Heart left ventricle (tissue), 13 donors: Measurements from ENCODE around the gene PIGT.

Experiments used
- CTCF ChIP-seq, 12 donors: fragments of 200-600 bp; sonication (generic) in 4 of 12; IDR thresholded peaks; one replicate each; pipeline versions ENCODE4 v1.5.0 to v1.8.0; 2018 to 2022; ENCODE audit warnings: antibody characterized with exemption in 12 of 12, mild to moderate bottlenecking in 5 of 12
- POLR2A ChIP-seq, 2 donors: fragments of 450-650 bp; IDR thresholded peaks; one replicate each; pipeline ENCODE4 v1.6.1; 2017; ENCODE audit warnings: antibody characterized with exemption in 2 of 2, mild to moderate bottlenecking in 2 of 2, moderate library complexity in 2 of 2
- donor health status: ischemic (EF 13 %, LVEDD 7.1; RV severe dilation, severe dysfunction).
- donor health status: DM: no; HTN: yes; CAD: no.
- donor health status: DM: no; HTN: no; CAD: no.
- donor health status: ischemic (EF 25% LVEDD 6.9; RV normal size, moderate dysfunction).
- donor health status: ischemic (EF 25% LVEDD 5.7; RV mildly dilated, moderate dysfunction).
- donor health status: ischemic (EF 35%, LVEDD 5.7; RV mildly dilated, moderate dysfunction).
- donor health status: nonischemic (EF 11% LVEDD 7.7; RV severe dilation, severe dysfunction).
- donor health status: DM: yes; HTN: yes; CAD: no.
- donor health status: PGD.
- donor health status: ischemic (EF 29% LVEDD 5.4; RV normal size, mild dysfunction).
- donor health status: nonischemic (EF 23%, LVEDD 6.1; RV moderate dilation, normal function).

- TF ChIP-seq CTCF (IDR thresholded peaks at IDR 0.05) (peak in 2 of 12 donors; percentile 9 to 18), POLR2A (IDR thresholded peaks at IDR 0.05) (no peak)
These were observed 10.2 kb upstream of the PIGT start for GRCh38 chr20:45405571-45406259.
